Ramos (cell line): Measurements from ENCODE around the gene KLRK1.
"Not testable (repeated sequence)": the region's sequence is repeated elsewhere in the genome, so short reads cannot be mapped to it uniquely, and the experiment has no call there.

Experiments used
- in situ Hi-C: fragments of 300-500 bp; cut with MboI; formaldehyde crosslinking; loops from one replicate; pipeline ENCODE4 v1.14.3; 2022; ENCODE audit warnings: low sequenced_read_pairs; ENCODE audit not compliant: unreplicated experiment

The KLRK1 gene

GRCh38 chr12:10364815-10365622 is 24.8 kb downstream of the KLRK1 start:
- in situ Hi-C loops: no loop called here

GRCh38 chr12:10363914-10364814 is 25.7 kb downstream of the KLRK1 start:
- in situ Hi-C loops: no loop called here

- in situ Hi-C loops: no loop called here
Measured at GRCh38 chr12:10363658-10363913, 26.3 kb downstream of the KLRK1 start.

- in situ Hi-C loops: no loop called here
Measured at GRCh38 chr12:10362828-10363657, 26.8 kb downstream of the KLRK1 start.

GRCh38 chr12:10362325-10362724 is 27.5 kb downstream of the KLRK1 start:
- in situ Hi-C loops: no loop called here

- in situ Hi-C loops: no loop called here
Measured at GRCh38 chr12:10361622-10362021, 28.2 kb downstream of the KLRK1 start.

GRCh38 chr12:10361084-10361483 is 28.8 kb downstream of the KLRK1 start:
- in situ Hi-C loops: no loop called here

GRCh38 chr12:10358969-10359368 is 30.9 kb downstream of the KLRK1 start:
- in situ Hi-C loops: no loop called here

- in situ Hi-C loops: no loop called here
Measured at GRCh38 chr12:10358131-10358530, 31.7 kb downstream of the KLRK1 start.

GRCh38 chr12:10354502-10354901 is 35.3 kb downstream of the KLRK1 start:
- in situ Hi-C loops: no loop called here

- in situ Hi-C loops: no loop called here
Measured at GRCh38 chr12:10354071-10354470, 35.8 kb downstream of the KLRK1 start.

GRCh38 chr12:10351457-10351856 is 38.4 kb downstream of the KLRK1 start:
- in situ Hi-C loops: not testable (repeated sequence)

GRCh38 chr12:10341892-10342509 is 47.8 kb downstream of the KLRK1 start:
- in situ Hi-C loops: no loop called here

- in situ Hi-C loops: not testable (repeated sequence)
Measured at GRCh38 chr12:10340946-10341345, 48.9 kb downstream of the KLRK1 start.

GRCh38 chr12:10339053-10339840 is 50.6 kb downstream of the KLRK1 start:
- in situ Hi-C loops: no loop called here

- in situ Hi-C loops: not testable (repeated sequence)
Measured at GRCh38 chr12:10338470-10338869, 51.4 kb downstream of the KLRK1 start.

GRCh38 chr12:10336196-10336595 is 53.6 kb downstream of the KLRK1 start:
- in situ Hi-C loops: not testable (repeated sequence)

- in situ Hi-C loops: no loop called here
Measured at GRCh38 chr12:10331642-10332239, 58.1 kb downstream of the KLRK1 start.

- in situ Hi-C loops: not testable (repeated sequence)
Measured at GRCh38 chr12:10328691-10329090, 61.1 kb downstream of the KLRK1 start.
